ENCODE measurements around the gene PLCB3. TPM values are rescaled to one million over a fixed set of nuclear protein-coding genes. Genes with fewer than 3 reads are reported as not detected.
A peak's percentile ranks its signal among the peaks of the same experiment; 100 is the strongest.
"Not testable (repeated sequence)": the region's sequence is repeated elsewhere in the genome, so short reads cannot be mapped to it uniquely, and the experiment has no call there.

PLCB3 gene
- total RNA-seq, 1 experiment from 2014 or later = 38.3 TPM

DNA sequence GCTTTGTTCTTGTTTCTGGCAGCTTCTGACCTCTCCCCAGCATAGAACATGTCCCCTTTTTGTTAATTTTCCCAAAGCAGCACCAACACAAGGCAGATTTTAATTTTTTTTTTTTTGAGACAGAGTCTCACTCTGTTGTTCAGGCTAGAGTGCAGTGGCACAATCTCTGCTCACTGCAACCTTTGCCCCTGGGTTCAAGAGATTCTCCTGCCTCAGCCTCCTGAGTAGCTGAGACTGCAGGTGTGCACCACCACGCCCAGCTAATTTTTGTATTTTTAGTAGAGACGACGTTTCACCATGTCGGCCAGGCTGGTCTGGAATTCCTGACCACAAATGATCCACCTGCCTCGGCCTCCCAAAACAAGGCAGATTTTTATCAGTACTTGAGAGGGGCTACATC, 56.5 kb downstream of the PLCB3 start:
- H3K36me3 ChIP-seq; H3K27me3 ChIP-seq; H3K27ac ChIP-seq; H3K9me3 ChIP-seq (replicated peaks); H3K4me1 ChIP-seq; DNase-seq; H3K4me3 ChIP-seq: not testable (repeated sequence)

DNA sequence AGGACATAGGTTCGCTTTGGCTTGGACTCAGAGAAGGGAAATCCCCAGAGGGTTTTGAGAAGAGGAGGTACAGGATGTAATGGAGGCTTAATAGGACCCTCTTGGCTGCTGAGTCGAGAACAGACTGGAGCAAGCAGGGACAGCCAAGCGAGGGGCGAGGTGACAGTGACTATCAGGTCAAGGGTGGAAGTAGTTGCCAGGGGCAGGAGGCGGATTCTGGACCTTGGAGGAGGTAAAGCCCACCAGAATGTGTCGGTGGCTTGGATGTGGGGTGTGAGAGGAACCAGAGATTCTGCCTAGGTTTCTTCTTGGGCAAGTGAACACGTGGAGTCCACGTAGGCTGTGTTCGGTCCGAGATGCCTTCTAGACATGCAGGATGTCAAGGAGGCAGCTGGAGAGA, 61.6 kb downstream of the PLCB3 start:
- no peaks in the 10 kb centered on the region for H3K9me3 ChIP-seq (replicated peaks)
- H3K27ac ChIP-seq = no peak overlapping the region
- H3K36me3 ChIP-seq = peaks cover 2% of the 10 kb centered on the region; the same call in 1 of the 2 replicates
- H3K4me1 ChIP-seq = no peaks in the 10 kb centered on the region
- no peak for DNase-seq
- no peak overlapping the region for H3K4me3 ChIP-seq
- H3K27me3 ChIP-seq = no peaks in the 10 kb centered on the region

DNA sequence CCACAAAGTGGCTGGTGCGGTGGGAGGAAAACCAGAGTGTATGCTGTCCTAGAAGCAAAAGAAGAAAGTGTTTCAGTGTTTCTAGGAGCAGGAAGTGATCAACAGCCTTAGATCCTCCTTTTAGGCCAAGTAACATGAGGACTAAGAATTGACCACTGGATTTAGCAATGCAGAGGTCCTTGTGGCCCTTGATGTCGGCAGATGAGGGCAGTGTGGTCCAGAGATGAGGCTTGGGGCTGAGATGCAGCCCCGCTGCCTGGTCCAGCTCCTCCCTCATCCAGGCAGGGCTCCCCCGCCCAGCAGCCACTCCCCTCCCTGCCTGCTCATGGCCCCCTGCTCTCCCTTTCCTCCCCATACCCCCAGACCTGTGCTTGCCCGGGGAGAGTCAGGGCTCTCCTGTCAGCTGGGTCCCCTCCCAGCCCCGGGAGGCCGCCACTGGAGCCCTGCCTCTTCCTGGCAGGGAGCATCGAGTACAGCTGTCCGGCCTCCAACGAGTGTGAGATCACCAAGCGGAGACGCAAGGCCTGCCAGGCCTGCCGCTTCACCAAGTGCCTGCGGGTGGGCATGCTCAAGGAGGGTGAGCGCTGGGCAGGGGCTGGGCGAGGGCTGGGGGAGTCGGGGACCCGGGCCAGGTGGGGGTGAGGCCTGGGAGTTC, 62.3 kb downstream of the PLCB3 start:
- Histone ChIP-seq H3K4me3 (no peak overlapping the region), H3K27ac (no peak overlapping the region), H3K36me3 (peaks cover 2% of the 10 kb centered on the region; the same call in 1 of the 2 replicates), H3K9me3 (replicated peaks) (no peaks in the 10 kb centered on the region), H3K4me1 (no peaks in the 10 kb centered on the region), H3K27me3 (no peaks in the 10 kb centered on the region)
- no peak for DNase-seq

DNA sequence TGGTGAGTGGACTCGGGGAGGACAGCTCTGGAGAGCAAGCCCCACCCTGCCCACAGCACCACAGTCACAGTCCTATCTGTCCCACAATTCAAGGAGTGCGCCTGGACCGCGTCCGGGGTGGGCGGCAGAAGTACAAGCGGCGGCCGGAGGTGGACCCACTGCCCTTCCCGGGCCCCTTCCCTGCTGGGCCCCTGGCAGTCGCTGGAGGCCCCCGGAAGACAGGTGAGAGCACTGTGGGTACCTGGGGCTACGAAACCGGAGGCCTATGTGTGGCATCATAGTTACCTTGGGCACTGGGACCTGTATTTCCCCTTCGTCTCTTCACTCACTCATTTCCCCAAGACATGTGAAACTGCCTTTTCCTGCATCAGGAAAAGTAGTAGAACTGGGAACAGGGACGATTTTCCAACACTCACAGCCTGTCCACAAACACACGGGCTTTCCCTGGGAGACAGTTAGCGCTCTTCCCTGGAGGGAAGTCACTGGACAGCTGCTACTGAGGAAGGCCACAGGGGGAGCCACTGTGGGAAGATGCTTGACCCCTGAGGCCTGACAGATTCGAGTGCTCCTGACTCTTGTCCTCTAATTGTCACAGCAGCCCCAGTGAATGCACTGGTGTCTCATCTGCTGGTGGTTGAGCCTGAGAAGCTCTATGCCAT, 62.9 kb downstream of the PLCB3 start:
- no peak overlapping the region for H3K27ac ChIP-seq

DNA sequence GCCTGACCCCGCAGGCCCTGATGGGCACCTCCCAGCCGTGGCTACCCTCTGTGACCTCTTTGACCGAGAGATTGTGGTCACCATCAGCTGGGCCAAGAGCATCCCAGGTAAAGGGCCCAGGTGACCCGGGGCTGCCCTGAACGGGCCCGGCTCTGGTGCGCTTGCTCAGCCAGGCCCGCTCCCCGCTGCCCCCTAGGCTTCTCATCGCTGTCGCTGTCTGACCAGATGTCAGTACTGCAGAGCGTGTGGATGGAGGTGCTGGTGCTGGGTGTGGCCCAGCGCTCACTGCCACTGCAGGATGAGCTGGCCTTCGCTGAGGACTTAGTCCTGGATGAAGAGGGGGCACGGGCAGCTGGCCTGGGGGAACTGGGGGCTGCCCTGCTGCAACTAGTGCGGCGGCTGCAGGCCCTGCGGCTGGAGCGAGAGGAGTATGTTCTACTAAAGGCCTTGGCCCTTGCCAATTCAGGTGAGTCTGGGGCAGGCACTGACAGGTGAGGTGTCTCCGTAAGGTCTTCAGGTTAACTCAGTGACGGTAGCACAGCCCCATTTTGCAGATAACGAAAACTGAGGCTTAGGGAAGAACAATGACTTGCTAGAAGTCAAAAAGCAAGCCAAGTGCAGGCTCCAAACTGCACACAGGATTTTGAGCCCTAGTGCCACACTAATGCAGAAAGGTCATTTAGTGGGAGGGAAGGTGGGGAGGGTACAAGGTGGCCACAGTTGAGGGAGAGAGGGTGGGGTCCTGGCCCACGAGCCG, 63.7 kb downstream of the PLCB3 start:
- H3K4me1 ChIP-seq = no peaks in the 10 kb centered on the region

More for the DNA sequence above, 62.9 kb downstream of the PLCB3 start:
- Histone ChIP-seq H3K9me3 (replicated peaks) (no peaks in the 10 kb centered on the region), H3K27me3 (no peaks in the 10 kb centered on the region), H3K4me3 (no peak overlapping the region), H3K36me3 (peaks cover 2% of the 10 kb centered on the region; the same call in 1 of the 2 replicates), H3K4me1 (no peaks in the 10 kb centered on the region)
- DNase-seq = no peak

DNA sequence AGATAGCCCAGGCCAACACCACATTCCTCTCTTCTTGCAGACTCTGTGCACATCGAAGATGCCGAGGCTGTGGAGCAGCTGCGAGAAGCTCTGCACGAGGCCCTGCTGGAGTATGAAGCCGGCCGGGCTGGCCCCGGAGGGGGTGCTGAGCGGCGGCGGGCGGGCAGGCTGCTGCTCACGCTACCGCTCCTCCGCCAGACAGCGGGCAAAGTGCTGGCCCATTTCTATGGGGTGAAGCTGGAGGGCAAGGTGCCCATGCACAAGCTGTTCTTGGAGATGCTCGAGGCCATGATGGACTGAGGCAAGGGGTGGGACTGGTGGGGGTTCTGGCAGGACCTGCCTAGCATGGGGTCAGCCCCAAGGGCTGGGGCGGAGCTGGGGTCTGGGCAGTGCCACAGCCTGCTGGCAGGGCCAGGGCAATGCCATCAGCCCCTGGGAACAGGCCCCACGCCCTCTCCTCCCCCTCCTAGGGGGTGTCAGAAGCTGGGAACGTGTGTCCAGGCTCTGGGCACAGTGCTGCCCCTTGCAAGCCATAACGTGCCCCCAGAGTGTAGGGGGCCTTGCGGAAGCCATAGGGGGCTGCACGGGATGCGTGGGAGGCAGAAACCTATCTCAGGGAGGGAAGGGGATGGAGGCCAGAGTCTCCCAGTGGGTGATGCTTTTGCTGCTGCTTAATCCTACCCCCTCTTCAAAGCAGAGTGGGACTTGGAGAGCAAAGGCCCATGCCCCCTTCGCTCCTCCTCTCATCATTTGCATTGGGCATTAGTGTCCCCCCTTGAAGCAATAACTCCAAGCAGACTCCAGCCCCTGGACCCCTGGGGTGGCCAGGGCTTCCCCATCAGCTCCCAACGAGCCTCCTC, 64.6 kb downstream of the PLCB3 start:
- not testable (repeated sequence) for DNase-seq; H3K4me1 ChIP-seq; H3K36me3 ChIP-seq; H3K4me3 ChIP-seq; H3K27ac ChIP-seq; H3K27me3 ChIP-seq; H3K9me3 ChIP-seq (replicated peaks)

More for the DNA sequence above, 63.7 kb downstream of the PLCB3 start:
- no peak for DNase-seq
- Histone ChIP-seq H3K9me3 (replicated peaks) (no peaks in the 10 kb centered on the region), H3K4me3 (no peak overlapping the region), H3K36me3 (peaks cover 2% of the 10 kb centered on the region; the same call in 1 of the 2 replicates), H3K27me3 (no peaks in the 10 kb centered on the region), H3K27ac (no peak overlapping the region)

DNA sequence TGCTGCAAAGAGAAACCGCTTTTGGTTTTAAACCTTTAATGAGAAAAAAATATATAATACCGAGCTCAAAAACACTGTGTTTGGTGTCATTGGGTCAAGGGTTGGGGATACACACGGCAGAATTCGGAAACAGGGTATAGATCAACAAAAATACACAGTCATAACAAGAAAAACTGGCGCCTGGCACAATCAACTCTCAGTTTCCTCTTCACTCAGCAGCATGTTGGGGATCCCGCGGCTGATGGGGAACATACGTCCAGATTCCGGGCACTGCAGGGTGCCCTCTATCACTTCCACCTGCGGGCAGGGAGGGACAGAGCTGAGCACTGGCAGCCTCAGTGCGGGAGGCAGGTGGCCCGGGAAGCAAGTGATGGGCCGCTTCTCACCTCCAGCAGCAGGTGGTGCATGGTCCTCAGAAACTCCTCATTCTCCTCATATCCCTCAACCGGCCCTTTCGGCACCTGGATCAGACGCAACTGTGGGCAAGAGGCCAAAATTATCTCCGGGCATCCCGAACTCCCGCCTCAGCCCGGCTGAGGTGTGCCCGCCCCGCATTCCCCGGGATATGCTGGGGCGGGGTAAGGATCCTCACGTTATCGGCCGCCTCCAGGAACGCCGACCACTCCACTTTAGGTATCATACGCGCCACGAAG, 65.5 kb downstream of the PLCB3 start:
- Histone ChIP-seq H3K9me3 (replicated peaks) (no peaks in the 10 kb centered on the region), H3K36me3 (peaks cover 2% of the 10 kb centered on the region; the same call in 1 of the 2 replicates), H3K4me3 (peak overlapping the region; percentile 68), H3K4me1 (no peaks in the 10 kb centered on the region), H3K27ac (peak overlapping the region; percentile 71), H3K27me3 (no peaks in the 10 kb centered on the region)
- no peak for DNase-seq

DNA sequence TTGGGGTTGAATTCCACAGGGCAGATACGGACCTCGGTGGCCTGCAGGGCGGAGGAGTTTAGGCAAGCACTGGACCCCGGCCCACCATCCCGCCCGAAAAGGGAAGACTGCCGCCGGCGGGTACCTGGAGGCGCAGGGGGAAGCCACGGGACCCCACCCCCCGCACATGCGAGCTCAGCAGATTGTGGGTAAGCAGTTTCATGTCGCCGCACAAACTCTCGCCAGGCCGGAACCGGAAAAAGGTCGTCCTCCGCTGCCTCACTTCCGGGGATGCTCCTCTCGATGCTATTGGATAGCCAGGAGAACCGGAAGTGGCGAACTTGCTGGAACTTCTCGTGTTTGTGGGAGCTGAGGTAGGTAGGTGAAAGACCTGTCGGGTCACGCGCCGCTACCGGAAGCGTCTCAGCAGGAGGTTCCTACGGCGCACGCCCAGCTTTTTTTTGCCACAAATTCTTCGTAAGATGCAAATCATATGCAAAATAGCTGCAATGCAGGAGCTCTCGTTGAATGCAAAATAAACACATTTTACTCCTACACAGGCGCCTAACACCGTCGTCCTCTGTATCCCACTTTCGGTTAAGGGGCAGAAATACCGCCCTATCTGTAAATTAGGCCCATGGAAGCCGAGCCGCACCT, 66.1 kb downstream of the PLCB3 start, which contains the start of gene TRMT112:
Gene TRMT112, minus strand, starts transcription at position 235 of the 636 bp plus-strand sequence. Its CDS starts 33 bp downstream, at position 202.
- peak within 1 kb of the TSS; percentile 68 for H3K4me3 ChIP-seq
- no peaks in the 10 kb centered on the region for H3K27me3 ChIP-seq
- H3K4me1 ChIP-seq = no peaks in the 10 kb centered on the region
- peaks cover 2% of the 10 kb centered on the region; the same call in 1 of the 2 replicates for H3K36me3 ChIP-seq
- peak; percentile 94 to 95 for DNase-seq
- H3K9me3 ChIP-seq (replicated peaks) = no peaks in the 10 kb centered on the region
- H3K27ac ChIP-seq = peak within 1 kb of the TSS; percentile 71

DNA sequence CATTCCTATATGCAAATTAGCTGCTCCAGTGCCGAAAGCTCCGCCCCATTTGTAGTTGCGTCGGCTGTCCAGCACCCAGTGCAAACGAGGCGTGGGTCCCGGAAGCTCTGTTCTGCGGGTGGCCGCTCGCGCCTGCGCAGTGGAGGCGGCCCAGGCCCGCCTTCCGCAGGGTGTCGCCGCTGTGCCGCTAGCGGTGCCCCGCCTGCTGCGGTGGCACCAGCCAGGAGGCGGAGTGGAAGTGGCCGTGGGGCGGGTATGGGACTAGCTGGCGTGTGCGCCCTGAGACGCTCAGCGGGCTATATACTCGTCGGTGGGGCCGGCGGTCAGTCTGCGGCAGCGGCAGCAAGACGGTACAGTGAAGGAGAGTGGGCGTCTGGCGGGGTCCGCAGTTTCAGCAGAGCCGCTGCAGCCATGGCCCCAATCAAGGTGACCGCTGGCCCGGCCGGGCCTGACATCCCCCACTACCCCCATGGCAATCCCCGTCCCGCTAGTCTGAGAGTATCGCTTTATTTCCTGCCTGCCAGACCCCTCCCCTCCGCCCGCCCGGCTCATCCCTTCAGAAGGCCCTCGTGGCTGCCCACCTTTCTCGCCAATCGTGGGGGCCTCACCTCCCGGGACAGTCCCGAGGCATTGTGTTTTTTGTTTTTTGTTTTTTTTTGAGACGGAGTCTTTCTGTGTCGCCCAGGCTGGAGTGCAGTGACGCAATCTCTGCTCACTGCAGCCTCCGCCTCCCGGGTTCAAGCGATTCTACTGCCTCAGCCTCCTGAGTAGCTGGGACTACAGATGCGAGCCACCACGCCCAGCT, 66.8 kb downstream of the PLCB3 start, which contains the start of gene PRDX5:
Gene PRDX5, plus strand, starts transcription at position 161 of the 805 bp plus-strand sequence. Its CDS starts 95 bp downstream, at position 256.
- H3K4me1 ChIP-seq = no peaks in the 10 kb centered on the region
- H3K36me3 ChIP-seq = peaks cover 2% of the 10 kb centered on the region; the same call in 1 of the 2 replicates
- no peaks in the 10 kb centered on the region for H3K27me3 ChIP-seq
- peak; percentile 95 for DNase-seq
- H3K27ac ChIP-seq = peak within 1 kb of the TSS; percentile 71
- H3K9me3 ChIP-seq (replicated peaks) = no peaks in the 10 kb centered on the region
- H3K4me3 ChIP-seq = peak within 1 kb of the TSS; percentile 68

Other genes starting within 250 kb of the PLCB3 start
- 0.76 and 1.4 TPM in 2 replicates for gene FLRT1, start 215.6 kb upstream of the PLCB3 start, total RNA-seq (2014; rRNA removed; shearing (Covaris generic))
- gene MACROD1, start 85.4 kb upstream of the PLCB3 start, total RNA-seq (2014; rRNA removed; shearing (Covaris generic)) = 25.6 and 26.3 TPM in 2 replicates
- 283 and 302 TPM in 2 replicates for gene STIP1, start 65.4 kb upstream of the PLCB3 start, total RNA-seq (2014; rRNA removed; shearing (Covaris generic))
- gene FERMT3, start 44.8 kb upstream of the PLCB3 start, total RNA-seq (2014; rRNA removed; shearing (Covaris generic)) = 4.9 and 8.6 TPM in 2 replicates
- 18.6 and 24.9 TPM in 2 replicates for gene TRPT1, start 25.3 kb upstream of the PLCB3 start, total RNA-seq (2014; rRNA removed; shearing (Covaris generic))
- gene NUDT22, start 25.3 kb upstream of the PLCB3 start, total RNA-seq (2014; rRNA removed; shearing (Covaris generic)) = 20.7 and 21.1 TPM in 2 replicates
- gene DNAJC4, start 21.0 kb upstream of the PLCB3 start, total RNA-seq (2014; rRNA removed; shearing (Covaris generic)) = 2.0 and 5.3 TPM in 2 replicates
- gene VEGFB, start 16.9 kb upstream of the PLCB3 start, total RNA-seq (2014; rRNA removed; shearing (Covaris generic)) = 26.4 and 27.8 TPM in 2 replicates
- 53.1 and 53.5 TPM in 2 replicates for gene FKBP2, start 10.4 kb upstream of the PLCB3 start, total RNA-seq (2014; rRNA removed; shearing (Covaris generic))
- gene PPP1R14B, start 4.6 kb upstream of the PLCB3 start, total RNA-seq (2014; rRNA removed; shearing (Covaris generic)) = 556 and 639 TPM in 2 replicates
- 25.9 and 32.0 TPM in 2 replicates for gene BAD, start 33.1 kb downstream of the PLCB3 start, total RNA-seq (2014; rRNA removed; shearing (Covaris generic))
- 16.1 and 17.6 TPM in 2 replicates for gene GPR137, start 34.3 kb downstream of the PLCB3 start, total RNA-seq (2014; rRNA removed; shearing (Covaris generic))
- not detected in 2 replicates for gene KCNK4, start 39.8 kb downstream of the PLCB3 start, total RNA-seq (2014; rRNA removed; shearing (Covaris generic))
- gene CATSPERZ, start 48.8 kb downstream of the PLCB3 start, total RNA-seq (2014; rRNA removed; shearing (Covaris generic)) = not detected in 2 replicates
- 22.6 and 23.8 TPM in 2 replicates for gene ESRRA, start 54.0 kb downstream of the PLCB3 start, total RNA-seq (2014; rRNA removed; shearing (Covaris generic))
- 185 and 215 TPM in 2 replicates for gene TRMT112, start 66.0 kb downstream of the PLCB3 start, total RNA-seq (2014; rRNA removed; shearing (Covaris generic))
- gene PRDX5, start 66.6 kb downstream of the PLCB3 start, total RNA-seq (2014; rRNA removed; shearing (Covaris generic)) = 105 and 130 TPM in 2 replicates
- gene CCDC88B, start 88.7 kb downstream of the PLCB3 start, total RNA-seq (2014; rRNA removed; shearing (Covaris generic)) = 0.59 and 0.96 TPM in 2 replicates
- 15.4 and 18.6 TPM in 2 replicates for gene RPS6KA4, start 107.6 kb downstream of the PLCB3 start, total RNA-seq (2014; rRNA removed; shearing (Covaris generic))